NCI-H345 treated with DMSO at 0.1 percent for 48 hours (cell line): ENCODE measurements around the gene DNHD1.
A peak's percentile ranks its signal among the peaks of the same experiment; 100 is the strongest.

ENCODE experiments used
- DNase-seq: peaks from one replicate; lab custom pipeline; 2025; ENCODE audit not compliant: unreplicated experiment; lab: John Stamatoyannopoulos, UW

The DNHD1 gene

GRCh38 chr11:6583584-6583983 lies 86.5 kb downstream of the DNHD1 start:
- no peak for DNase-seq

- DNase-seq: no peak
Measured at GRCh38 chr11:6584528-6584927, 87.4 kb downstream of the DNHD1 start.

GRCh38 chr11:6586434-6587359 lies 89.6 kb downstream of the DNHD1 start:
- DNase-seq: no peak

- no peak for DNase-seq
Measured at GRCh38 chr11:6587360-6587953, 90.4 kb downstream of the DNHD1 start.

GRCh38 chr11:6588018-6588417 lies 90.9 kb downstream of the DNHD1 start:
- DNase-seq: no peak

GRCh38 chr11:6594142-6594768 lies 97.2 kb downstream of the DNHD1 start:
- no peak for DNase-seq

GRCh38 chr11:6596239-6596877 lies 99.3 kb downstream of the DNHD1 start:
- no peak for DNase-seq

- no peak for DNase-seq
Measured at GRCh38 chr11:6598555-6598954, 101.5 kb downstream of the DNHD1 start.

- no peak for DNase-seq
Measured at GRCh38 chr11:6599449-6599848, 102.4 kb downstream of the DNHD1 start.

GRCh38 chr11:6599881-6600390 lies 102.9 kb downstream of the DNHD1 start:
- DNase-seq: no peak

- no peak for DNase-seq
Measured at GRCh38 chr11:6601041-6601461, 104.0 kb downstream of the DNHD1 start.

GRCh38 chr11:6602096-6602940 lies 105.2 kb downstream of the DNHD1 start:
- DNase-seq: no peak

- peak; percentile 59 for DNase-seq
Measured at GRCh38 chr11:6603287-6604080, 106.4 kb downstream of the DNHD1 start, which contains the start of the genes ILK and RRP8. Gene ILK (plus strand): TSS chr11:6603774. CDS start chr11:6604272, 498 bp downstream. Gene RRP8 (minus strand): TSS chr11:6603616. CDS start chr11:6603502, 114 bp downstream.

- DNase-seq: peak; percentile 19
Measured at GRCh38 chr11:6604081-6604626, 107.1 kb downstream of the DNHD1 start.

GRCh38 chr11:6604790-6605189 lies 107.7 kb downstream of the DNHD1 start:
- DNase-seq: no peak

GRCh38 chr11:6606471-6607189 lies 109.5 kb downstream of the DNHD1 start:
- DNase-seq: no peak

- DNase-seq: no peak
Measured at GRCh38 chr11:6607190-6607795, 110.2 kb downstream of the DNHD1 start.

GRCh38 chr11:6608011-6608410 lies 110.9 kb downstream of the DNHD1 start:
- DNase-seq: no peak
